ENCODE data around the gene SLC25A18. TPM values are rescaled to one million over a fixed set of nuclear protein-coding genes. Genes with fewer than 3 reads are reported as not detected.

Gene SLC25A18
- total RNA-seq, 4 donors from 2014 or later = 0.23 to 0.76 TPM; not detected in 2

DNA sequence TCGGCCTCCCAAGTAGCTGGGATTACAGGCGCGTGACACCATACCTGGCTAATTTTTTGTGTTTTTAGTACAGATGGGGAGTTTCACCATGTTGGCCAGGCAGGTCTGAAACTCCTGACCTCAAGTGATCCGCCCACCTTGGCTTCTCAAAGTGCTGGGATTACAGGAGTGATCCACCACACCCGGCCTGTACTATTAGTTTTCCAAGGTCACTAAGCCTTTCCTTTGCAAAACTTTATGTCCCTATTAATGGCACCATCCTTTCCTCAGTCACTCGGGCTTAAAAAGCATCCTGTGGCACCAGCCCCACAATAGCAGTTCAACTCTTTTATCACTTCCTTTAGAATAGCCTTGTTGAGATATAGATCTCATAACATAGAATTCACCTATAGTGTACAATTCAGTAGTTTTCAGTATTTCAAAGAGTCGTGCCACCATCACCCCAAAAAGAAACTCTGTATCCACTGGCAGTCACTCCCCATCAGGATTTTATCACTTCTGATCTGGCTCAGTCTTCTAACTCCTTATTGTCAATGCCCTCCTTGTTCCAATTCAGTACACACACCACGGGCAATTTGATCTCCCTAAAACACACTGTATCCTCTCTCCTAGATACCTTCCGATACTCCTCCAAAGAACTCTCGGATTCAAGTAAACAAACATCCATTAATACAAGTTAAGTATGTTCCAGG, 74.3 kb downstream of the SLC25A18 start:
- Histone ChIP-seq H3K4me1 (peaks cover 11 to 57% (median 12%) of the 10 kb centered on the region in 3 donors), H3K36me3 (no peaks in the 10 kb centered on the region), H3K4me3 (peak overlapping the region; percentile 69 to 98 (median 86)), H3K27me3 (no peaks in the 10 kb centered on the region), H3K27ac (peak overlapping the region; percentile 98 to 100 (median 100)), H3K9me3 (no peaks in the 10 kb centered on the region)
- TF ChIP-seq, protein P1, sequence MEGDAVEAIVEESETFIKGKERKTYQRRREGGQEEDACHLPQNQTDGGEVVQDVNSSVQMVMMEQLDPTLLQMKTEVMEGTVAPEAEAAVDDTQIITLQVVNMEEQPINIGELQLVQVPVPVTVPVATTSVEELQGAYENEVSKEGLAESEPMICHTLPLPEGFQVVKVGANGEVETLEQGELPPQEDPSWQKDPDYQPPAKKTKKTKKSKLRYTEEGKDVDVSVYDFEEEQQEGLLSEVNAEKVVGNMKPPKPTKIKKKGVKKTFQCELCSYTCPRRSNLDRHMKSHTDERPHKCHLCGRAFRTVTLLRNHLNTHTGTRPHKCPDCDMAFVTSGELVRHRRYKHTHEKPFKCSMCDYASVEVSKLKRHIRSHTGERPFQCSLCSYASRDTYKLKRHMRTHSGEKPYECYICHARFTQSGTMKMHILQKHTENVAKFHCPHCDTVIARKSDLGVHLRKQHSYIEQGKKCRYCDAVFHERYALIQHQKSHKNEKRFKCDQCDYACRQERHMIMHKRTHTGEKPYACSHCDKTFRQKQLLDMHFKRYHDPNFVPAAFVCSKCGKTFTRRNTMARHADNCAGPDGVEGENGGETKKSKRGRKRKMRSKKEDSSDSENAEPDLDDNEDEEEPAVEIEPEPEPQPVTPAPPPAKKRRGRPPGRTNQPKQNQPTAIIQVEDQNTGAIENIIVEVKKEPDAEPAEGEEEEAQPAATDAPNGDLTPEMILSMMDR (IDR thresholded peaks at IDR 0.05) = no peak
- no peak for TF ChIP-seq POLR2A (IDR thresholded peaks at IDR 0.05)
- no peak for DNase-seq
- intact Hi-C loops (cut with DNase I) = no loop called here
- 42 to 49% methylated on average over 10 of the region's 10 CpGs for WGBS, 2 donors

DNA sequence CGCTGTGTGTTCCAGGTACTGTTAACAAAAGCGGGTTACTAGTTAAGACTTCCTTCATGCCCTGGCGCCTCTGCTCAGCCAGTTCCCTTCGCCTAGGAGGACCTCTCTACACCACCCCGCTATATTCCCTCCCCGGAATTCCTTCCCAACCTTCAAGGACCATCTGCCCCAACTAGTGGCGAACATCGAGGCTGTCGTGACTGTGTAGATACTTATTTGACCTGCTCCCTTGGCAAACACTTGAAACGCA, 74.8 kb downstream of the SLC25A18 start:
- DNase-seq = no peak
- no peak for TF ChIP-seq POLR2A (IDR thresholded peaks at IDR 0.05)
- TF ChIP-seq, protein P1 (IDR thresholded peaks at IDR 0.05) = peak in 1 of 6 experiments; percentile 17
- Histone ChIP-seq H3K27ac (peak overlapping the region; percentile 98 to 100 (median 100)), H3K9me3 (no peaks in the 10 kb centered on the region), H3K4me1 (peaks cover 11 to 56% (median 12%) of the 10 kb centered on the region in 3 donors), H3K27me3 (no peaks in the 10 kb centered on the region), H3K36me3 (no peaks in the 10 kb centered on the region), H3K4me3 (peak overlapping the region; percentile 69 to 98 (median 86))
- 2 to 3% methylated on average over 10 of the region's 10 CpGs for WGBS, 2 donors
- intact Hi-C loops (cut with DNase I) = no loop called here

DNA sequence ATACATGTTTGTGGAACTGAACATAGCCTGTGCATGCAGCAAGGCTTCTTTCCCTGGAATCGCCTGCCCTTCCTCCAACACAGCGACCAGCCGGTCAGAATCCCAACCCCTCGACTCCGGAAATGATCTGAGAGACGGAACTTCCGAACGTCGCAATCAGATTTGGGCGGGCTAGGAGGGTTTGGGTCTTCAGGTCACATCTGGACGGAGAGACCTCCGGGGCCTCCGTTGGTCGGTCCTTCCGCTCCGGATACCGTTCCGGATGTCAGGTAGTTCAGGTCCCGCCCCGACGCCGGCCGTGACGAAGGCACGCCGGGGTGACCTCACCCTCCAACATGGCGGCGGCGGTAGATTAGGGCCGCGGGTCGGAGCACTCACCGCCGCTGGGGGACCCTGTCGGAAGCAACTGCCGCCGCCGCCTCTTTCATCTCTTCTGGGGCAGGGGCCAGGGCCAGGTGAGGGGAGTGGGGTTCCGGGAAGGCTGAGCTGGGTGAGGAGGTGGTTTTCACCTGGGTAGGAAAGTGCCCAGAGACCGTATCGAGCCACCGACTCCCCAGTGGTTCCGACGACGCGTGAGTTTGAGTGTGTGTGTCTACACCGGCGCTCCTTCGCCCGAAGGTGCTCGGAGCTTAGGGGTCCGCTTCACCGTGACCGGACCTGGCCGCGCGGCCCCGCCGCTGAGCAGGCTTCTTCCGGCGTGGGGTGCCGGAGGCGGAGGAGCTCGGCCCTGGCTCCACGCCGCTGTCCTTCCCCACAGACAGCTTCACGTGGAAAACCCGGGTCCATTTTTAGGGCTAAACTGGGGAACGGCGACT, 75.3 kb downstream of the SLC25A18 start, which contains the start of gene BCL2L13:
Gene BCL2L13 (plus strand): TSS at position 326 of the 815 bp plus-strand sequence. CDS start 16,955 bp downstream, outside the sequence.
- peak within 1 kb of the TSS; percentile 98 to 100 (median 100) for H3K27ac ChIP-seq
- peak in 3 of 4 donors; percentile 91 to 99 (median 97) for TF ChIP-seq POLR2A (IDR thresholded peaks at IDR 0.05)
- TF ChIP-seq, protein P1 (IDR thresholded peaks at IDR 0.05) = peak in 1 of 6 experiments; percentile 31
- H3K27me3 ChIP-seq = no peaks in the 10 kb centered on the region
- no peaks in the 10 kb centered on the region for H3K36me3 ChIP-seq
- peaks cover 11 to 55% (median 12%) of the 10 kb centered on the region in 3 donors for H3K4me1 ChIP-seq
- no peaks in the 10 kb centered on the region for H3K9me3 ChIP-seq
- DNase-seq = peak; percentile 61
- WGBS, 2 donors = 0% methylated on average over 12 to 17 of the region's 70 CpGs
- intact Hi-C loops (cut with DNase I) = no loop called here
- peak within 1 kb of the TSS; percentile 69 to 98 (median 86) for H3K4me3 ChIP-seq

DNA sequence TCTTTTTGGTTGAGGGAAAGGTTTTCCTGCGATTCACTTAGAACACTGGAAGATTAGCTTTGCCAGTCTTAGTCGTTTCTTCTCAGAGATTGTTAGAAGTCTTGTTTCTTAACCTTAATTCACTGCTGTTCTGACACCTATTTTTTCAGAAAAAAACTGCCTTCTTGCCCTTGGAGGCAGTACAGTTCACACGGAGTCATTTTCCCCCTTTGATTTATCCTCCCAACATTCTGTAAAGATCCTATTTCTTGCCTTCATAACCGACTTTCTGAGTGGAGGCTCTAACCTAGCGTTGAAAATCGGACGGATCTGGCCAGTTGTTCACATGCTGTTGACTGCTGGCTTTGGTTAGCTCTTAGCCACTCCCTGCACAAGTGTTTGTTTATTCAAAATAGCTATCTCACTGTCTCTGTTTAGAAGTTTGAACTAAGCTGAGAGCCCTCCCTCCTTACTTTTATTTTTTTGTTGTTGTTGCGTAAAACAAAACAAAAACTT, 76.0 kb downstream of the SLC25A18 start:
- Histone ChIP-seq H3K4me1 (peaks cover 11 to 48% (median 12%) of the 10 kb centered on the region in 3 donors), H3K4me3 (peak overlapping the region; percentile 69 to 98 (median 86)), H3K9me3 (no peaks in the 10 kb centered on the region), H3K27me3 (no peaks in the 10 kb centered on the region), H3K36me3 (no peaks in the 10 kb centered on the region), H3K27ac (peak overlapping the region; percentile 98 to 100 (median 100))
- DNase-seq = no peak
- 5 to 7% methylated on average over 8 of the region's 8 CpGs for WGBS, 2 donors
- peak in 1 of 4 donors; percentile 34 for TF ChIP-seq POLR2A (IDR thresholded peaks at IDR 0.05)
- TF ChIP-seq, protein P1 (IDR thresholded peaks at IDR 0.05) = no peak
- intact Hi-C loops (cut with DNase I) = no loop called here

Other genes starting within 250 kb of the SLC25A18 start
- gene CECR2, start 194.0 kb upstream of the SLC25A18 start, total RNA-seq = under 1 TPM; 0.13 to 0.57 (median 0.26) TPM
- 100 to 1,000 TPM in 2 of 4 donors, 10 to 100 TPM in 2; 80.9 to 123 (median 99.6) TPM for gene ATP6V1E1, start 65.3 kb downstream of the SLC25A18 start, total RNA-seq
- gene BCL2L13, start 75.3 kb downstream of the SLC25A18 start, total RNA-seq = 10 to 100 TPM; 31.7 to 49.2 (median 43.1) TPM
- 10 to 100 TPM; 10.6 to 32.9 (median 22.7) TPM for gene BID, start 211.0 kb downstream of the SLC25A18 start, total RNA-seq

All from esophagus squamous epithelium (tissue), 5 donors.